DOHH2 (cell line): ENCODE results near the gene MRPS18B.

Source experiments
- H3F3A ChIP-seq: fragments of 200-600 bp; sonication (generic), shearing (Covaris generic); 2 replicates; pipeline ENCODE4 v1.6.0; 2016; ENCODE audit warnings: antibody characterized with exemption, mild to moderate bottlenecking; ENCODE audit not compliant: control insufficient read depth, insufficient read depth
- H3K27ac ChIP-seq: fragments of 200-600 bp; sonication (generic); 2 replicates; pipeline ENCODE4 v1.5.1; 2014; ENCODE audit warnings: low read depth, mild to moderate bottlenecking, low read length, moderate library complexity
- H3K27me3 ChIP-seq: fragments of 200-600 bp; sonication (generic); 2 replicates; pipeline ENCODE4 v1.6.1; 2014; ENCODE audit warnings: mild to moderate bottlenecking, low read length, mixed read lengths; ENCODE audit not compliant: control insufficient read depth
- H3K36me3 ChIP-seq: fragments of 200-600 bp; sonication (generic); 2 replicates; pipeline ENCODE4 v1.6.1; 2014; ENCODE audit warnings: mild to moderate bottlenecking, low read length, moderate library complexity, mixed read lengths; ENCODE audit not compliant: control insufficient read depth
- H3K4me1 ChIP-seq: fragments of 200-600 bp; sonication (generic); 2 replicates; pipeline ENCODE4 v1.6.1; 2014; ENCODE audit warnings: mild to moderate bottlenecking, low read length, mixed read lengths; ENCODE audit not compliant: control insufficient read depth
- H3K4me2 ChIP-seq: fragments of 200-600 bp; sonication (generic); 2 replicates; pipeline ENCODE4 v1.6.0; 2014; ENCODE audit warnings: mild to moderate bottlenecking, low read length, moderate library complexity
- H3K4me3 ChIP-seq: fragments of 200-600 bp; sonication (generic); 2 replicates; pipeline ENCODE4 v1.5.1; 2014; ENCODE audit warnings: mild to moderate bottlenecking, low read length, mixed read lengths
- H3K79me2 ChIP-seq: fragments of 200-600 bp; sonication (generic); 2 replicates; pipeline ENCODE4 v1.6.1; 2014; ENCODE audit warnings: mild to moderate bottlenecking, low read length, mixed read lengths; ENCODE audit not compliant: control insufficient read depth
- H3K9me2 ChIP-seq: fragments of 200-600 bp; sonication (generic); replicated peaks from 2 replicates; pipeline ENCODE4 v1.6.1; 2014; ENCODE audit warnings: mild to moderate bottlenecking, low read length, mixed read lengths; ENCODE audit not compliant: control insufficient read depth
- H3K9me3 ChIP-seq: fragments of 200-600 bp; sonication (generic); 2 replicates; pipeline ENCODE4 v1.6.1; 2014; ENCODE audit warnings: antibody characterized with exemption, low read length, mixed read lengths; ENCODE audit not compliant: control insufficient read depth, insufficient read depth
- H4K20me1 ChIP-seq: fragments of 200-600 bp; sonication (generic); 2 replicates; pipeline ENCODE4 v1.6.0; 2014; ENCODE audit warnings: low read depth, mild to moderate bottlenecking, antibody characterized with exemption, low read length, moderate library complexity; ENCODE audit not compliant: control insufficient read depth, insufficient read depth
- CTCF ChIP-seq: fragments of 200-600 bp; sonication (generic); IDR thresholded peaks from one replicate; pipeline ENCODE4 v1.5.1; 2014; ENCODE audit warnings: antibody characterized with exemption, mild to moderate bottlenecking, low read depth, low read length; ENCODE audit not compliant: poor library complexity, severe bottlenecking
- EZH2phosphoT487 ChIP-seq: fragments of 200-600 bp; sonication (generic); IDR thresholded peaks from 2 replicates; pipeline ENCODE4 v1.6.1; 2017; ENCODE audit warnings: borderline replicate concordance, mild to moderate bottlenecking, antibody characterized with exemption, low read length, moderate library complexity, mixed read lengths

Gene MRPS18B

GRCh38 chr6:30619561-30619960 is 1.9 kb downstream of the MRPS18B start:
- TF ChIP-seq EZH2phosphoT487 = no peak
- no peak for TF ChIP-seq CTCF
- Histone ChIP-seq H3K9me2 (no peaks in the 10 kb centered on the region), H3K27me3 (no peaks in the 10 kb centered on the region), H3F3A (peaks cover 23% of the 10 kb centered on the region), H3K36me3 (peaks cover 80% of the 10 kb centered on the region), H3K4me3 (peak overlapping the region; percentile 83; the same call in 1 of the 2 replicates), H3K79me2 (peaks cover 53% of the 10 kb centered on the region), H4K20me1 (peaks cover 10% of the 10 kb centered on the region; the same call in 1 of the 2 replicates), H3K9me3 (no peaks in the 10 kb centered on the region), H3K4me2 (peak overlapping the region; percentile 91), H3K27ac (no peak overlapping the region), H3K4me1 (peaks cover 14% of the 10 kb centered on the region)

GRCh38 chr6:30625511-30625910 is 7.9 kb downstream of the MRPS18B start:
- peaks cover 16% of the 10 kb centered on the region for H3K79me2 ChIP-seq
- H3K27ac ChIP-seq = no peak overlapping the region
- peaks cover 68% of the 10 kb centered on the region for H3K36me3 ChIP-seq
- H3K27me3 ChIP-seq = no peaks in the 10 kb centered on the region
- H3K4me2 ChIP-seq = no peak overlapping the region
- TF ChIP-seq CTCF (no peak), EZH2phosphoT487 (no peak)
- peaks cover 15% of the 10 kb centered on the region for H3K4me1 ChIP-seq
- H3K9me2 ChIP-seq = no peaks in the 10 kb centered on the region
- no peak overlapping the region for H3K4me3 ChIP-seq
- no peaks in the 10 kb centered on the region for H3K9me3 ChIP-seq
- peaks cover 18% of the 10 kb centered on the region for H3F3A ChIP-seq
- peaks cover 8% of the 10 kb centered on the region for H4K20me1 ChIP-seq

GRCh38 chr6:30626484-30627366 is 9.1 kb downstream of the MRPS18B start, which contains the start of gene ATAT1:
Gene ATAT1 (plus strand): TSS chr6:30626874.
- Histone ChIP-seq H3K79me2 (peaks cover 9% of the 10 kb centered on the region), H3K9me2 (no peaks in the 10 kb centered on the region), H3K4me2 (peak within 1 kb of the TSS; percentile 96), H4K20me1 (peaks cover 8% of the 10 kb centered on the region), H3K4me3 (peak within 1 kb of the TSS; percentile 94), H3K4me1 (peaks cover 15% of the 10 kb centered on the region), H3K27me3 (no peaks in the 10 kb centered on the region), H3K36me3 (peaks cover 55% of the 10 kb centered on the region), H3F3A (peaks cover 18% of the 10 kb centered on the region), H3K27ac (peak within 1 kb of the TSS; percentile 27; the same call in 1 of the 2 replicates), H3K9me3 (no peaks in the 10 kb centered on the region)
- peak; percentile 68 for TF ChIP-seq CTCF
- TF ChIP-seq EZH2phosphoT487 = no peak
